Measurements from ENCODE around the gene OAS1. TPM values are rescaled to one million over a fixed set of nuclear protein-coding genes. Genes with fewer than 3 reads are reported as not detected.
A peak's percentile ranks its signal among the peaks of the same experiment; 100 is the strongest.

OAS1 gene
- total and polyA plus RNA-seq, 9 of the 15 experiments (the other 6 are each of a cell fraction or from before 2014, with no cell fraction given), result 0.06 to 0.25 TPM; not detected in 7

DNA sequence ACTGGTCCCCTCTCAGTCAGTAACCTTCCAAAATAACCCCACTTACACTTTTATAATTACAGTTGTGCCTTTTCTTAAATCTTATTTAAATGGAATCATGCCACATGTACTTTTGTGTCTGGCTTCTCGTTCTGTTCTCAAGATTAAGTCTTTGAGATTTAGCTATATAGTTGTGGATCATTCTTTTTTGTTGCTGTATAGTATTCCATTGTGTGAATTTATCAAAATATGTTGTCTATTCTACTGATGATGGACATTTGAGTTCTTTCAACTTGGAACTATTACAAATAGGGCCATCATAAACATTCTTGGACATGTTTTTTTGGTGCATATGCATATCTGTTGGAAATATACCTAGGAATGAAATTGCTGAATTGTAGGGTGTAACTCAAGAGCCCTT is 40.6 kb downstream of the OAS1 start:
- no TSS peak for BruUV-seq (replicated peaks)
- Histone ChIP-seq H3K9ac (ENCODE audit: insufficient read depth in 1 of 2, low read depth in 2 of 2, low read length in 2 of 2) (no peak overlapping the region), H4K20me1 (replicated peaks; ENCODE audit: control insufficient read depth, insufficient read depth, low read length) (peaks cover 4% of the 10 kb centered on the region; the same call in 1 of the 2 replicates), H3K27me3 (ENCODE audit: control insufficient read depth in 2 of 2, insufficient read depth in 2 of 2, low read length in 2 of 2) (peaks cover 0 to 16% of the 10 kb centered on the region in 2 experiments; a peak in 2 of 5 replicates), H2AFZ (ENCODE audit: low read depth, low read length) (no peak overlapping the region), H3K9me3 (replicated peaks; ENCODE audit: control insufficient read depth, insufficient read depth, low read depth, low read length) (no peaks in the 10 kb centered on the region), H3K4me3 (no peak overlapping the region), H3K79me2 (ENCODE audit: control insufficient read depth, insufficient read depth, low read length) (no peaks in the 10 kb centered on the region), H3K36me3 (ENCODE audit: control insufficient read depth, insufficient read depth, low read length) (no peaks in the 10 kb centered on the region), H3K27ac (ENCODE audit: extremely low read depth, low read depth, low read length) (no peak overlapping the region), H3K4me1 (replicated peaks in 1 of 2; ENCODE audit: control insufficient read depth in 2 of 2, insufficient read depth in 2 of 2, low read length in 2 of 2) (no peaks in the 10 kb centered on the region), H3K9me1 (ENCODE audit: control insufficient read depth, insufficient read depth, low read length) (no peaks in the 10 kb centered on the region), H3K4me2 (ENCODE audit: insufficient read depth, low read length) (no peak overlapping the region)
- FAIRE-seq (no peak), DNase-seq (ENCODE audit: extremely low read depth in 1 of 4, low spot score in 3 of 4) (no peak), ATAC-seq (no peak)
- POLR2A ChIA-PET, result interaction anchor here (0.9 kb wide), 1 partner anchor 31 kb away, joined by 3 read pairs; the partner anchor contains the start of gene OAS2
- in situ Hi-C loops (cut with MboI), result no loop called here
- intact Hi-C loops (cut with micrococcal nuclease), result no loop called here
- TF ChIP-seq, protein P1, sequence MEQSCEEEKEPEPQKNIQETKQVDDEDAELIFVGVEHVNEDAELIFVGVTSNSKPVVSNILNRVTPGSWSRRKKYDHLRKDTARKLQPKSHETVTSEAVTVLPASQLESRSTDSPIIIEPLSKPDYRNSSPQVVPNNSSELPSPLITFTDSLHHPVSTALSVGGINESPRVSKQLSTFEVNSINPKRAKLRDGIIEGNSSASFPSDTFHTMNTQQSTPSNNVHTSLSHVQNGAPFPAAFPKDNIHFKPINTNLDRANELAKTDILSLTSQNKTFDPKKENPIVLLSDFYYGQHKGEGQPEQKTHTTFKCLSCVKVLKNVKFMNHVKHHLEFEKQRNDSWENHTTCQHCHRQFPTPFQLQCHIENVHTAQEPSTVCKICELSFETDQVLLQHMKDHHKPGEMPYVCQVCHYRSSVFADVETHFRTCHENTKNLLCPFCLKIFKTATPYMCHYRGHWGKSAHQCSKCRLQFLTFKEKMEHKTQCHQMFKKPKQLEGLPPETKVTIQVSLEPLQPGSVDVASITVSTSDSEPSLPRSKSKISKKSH (CRISPR knock-in tag; IDR thresholded peaks at IDR 0.05), result no peak
- TF ChIP-seq ZNF146 (CRISPR knock-in tag; IDR thresholded peaks at IDR 0.05; ENCODE audit: unreplicated experiment), result peak; percentile 92
- CTCF ChIA-PET (ENCODE audit: low intra/inter-chr PET ratio), result no interaction called here
- WGBS (ENCODE audit: insufficient coverage, low coverage, missing lambda C conversion rate), result 5% methylated on average over 1 of the region's 1 CpG

DNA sequence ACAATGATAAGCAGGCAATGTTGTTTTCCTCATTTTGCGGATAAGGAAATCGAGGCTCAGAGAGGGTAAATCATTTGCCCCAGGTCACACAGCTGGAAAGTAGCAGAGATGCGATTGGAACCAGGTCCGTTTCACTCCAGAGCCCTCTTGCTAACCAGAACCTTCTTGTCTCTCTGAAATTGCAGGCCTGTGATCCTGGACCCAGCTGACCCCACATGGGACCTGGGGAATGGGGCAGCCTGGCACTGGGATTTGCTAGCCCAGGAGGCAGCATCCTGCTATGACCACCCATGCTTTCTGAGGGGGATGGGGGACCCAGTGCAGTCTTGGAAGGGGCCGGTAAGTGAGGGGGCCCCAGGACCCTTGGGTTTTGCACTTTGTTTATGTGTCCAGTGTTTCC is 41.0 kb downstream of the OAS1 start:
- Histone ChIP-seq H3K4me3 (no peak overlapping the region), H3K27me3 (ENCODE audit: control insufficient read depth in 2 of 2, insufficient read depth in 2 of 2, low read length in 2 of 2) (peaks cover 0 to 16% of the 10 kb centered on the region in 2 experiments; a peak in 2 of 5 replicates), H3K79me2 (ENCODE audit: control insufficient read depth, insufficient read depth, low read length) (no peaks in the 10 kb centered on the region), H4K20me1 (replicated peaks; ENCODE audit: control insufficient read depth, insufficient read depth, low read length) (peaks cover 4% of the 10 kb centered on the region; the same call in 1 of the 2 replicates), H3K9me3 (replicated peaks; ENCODE audit: control insufficient read depth, insufficient read depth, low read depth, low read length) (no peaks in the 10 kb centered on the region), H3K9me1 (ENCODE audit: control insufficient read depth, insufficient read depth, low read length) (no peaks in the 10 kb centered on the region), H3K36me3 (ENCODE audit: control insufficient read depth, insufficient read depth, low read length) (no peaks in the 10 kb centered on the region), H3K27ac (ENCODE audit: extremely low read depth, low read depth, low read length) (no peak overlapping the region), H2AFZ (ENCODE audit: low read depth, low read length) (no peak overlapping the region), H3K9ac (ENCODE audit: insufficient read depth in 1 of 2, low read depth in 2 of 2, low read length in 2 of 2) (no peak overlapping the region), H3K4me1 (replicated peaks in 1 of 2; ENCODE audit: control insufficient read depth in 2 of 2, insufficient read depth in 2 of 2, low read length in 2 of 2) (no peaks in the 10 kb centered on the region), H3K4me2 (ENCODE audit: insufficient read depth, low read length) (no peak overlapping the region)
- ChIA-PET POLR2A (no interaction called here), CTCF (ENCODE audit: low intra/inter-chr PET ratio) (no interaction called here)
- TF ChIP-seq KAT8 (IDR thresholded peaks at IDR 0.05; ENCODE audit: low read depth) (no peak), RBM25 (IDR thresholded peaks at IDR 0.05; ENCODE audit: low read depth, low read length, severe bottlenecking) (peak; percentile 2)
- no peak for DNase-seq (ENCODE audit: extremely low read depth in 1 of 4, low spot score in 3 of 4)
- no peak for ATAC-seq
- in situ Hi-C loops (cut with MboI) (no loop called here), intact Hi-C loops (cut with micrococcal nuclease) (no loop called here)
- WGBS (ENCODE audit: insufficient coverage, low coverage, missing lambda C conversion rate), result 1% methylated on average over 5 of the region's 5 CpGs
- BruUV-seq (replicated peaks), result no TSS peak
- no peak for FAIRE-seq
